ENCODE measurements around the gene CSH2.
A peak's percentile ranks its signal among the peaks of the same experiment; 100 is the strongest.

The CSH2 gene

DNA sequence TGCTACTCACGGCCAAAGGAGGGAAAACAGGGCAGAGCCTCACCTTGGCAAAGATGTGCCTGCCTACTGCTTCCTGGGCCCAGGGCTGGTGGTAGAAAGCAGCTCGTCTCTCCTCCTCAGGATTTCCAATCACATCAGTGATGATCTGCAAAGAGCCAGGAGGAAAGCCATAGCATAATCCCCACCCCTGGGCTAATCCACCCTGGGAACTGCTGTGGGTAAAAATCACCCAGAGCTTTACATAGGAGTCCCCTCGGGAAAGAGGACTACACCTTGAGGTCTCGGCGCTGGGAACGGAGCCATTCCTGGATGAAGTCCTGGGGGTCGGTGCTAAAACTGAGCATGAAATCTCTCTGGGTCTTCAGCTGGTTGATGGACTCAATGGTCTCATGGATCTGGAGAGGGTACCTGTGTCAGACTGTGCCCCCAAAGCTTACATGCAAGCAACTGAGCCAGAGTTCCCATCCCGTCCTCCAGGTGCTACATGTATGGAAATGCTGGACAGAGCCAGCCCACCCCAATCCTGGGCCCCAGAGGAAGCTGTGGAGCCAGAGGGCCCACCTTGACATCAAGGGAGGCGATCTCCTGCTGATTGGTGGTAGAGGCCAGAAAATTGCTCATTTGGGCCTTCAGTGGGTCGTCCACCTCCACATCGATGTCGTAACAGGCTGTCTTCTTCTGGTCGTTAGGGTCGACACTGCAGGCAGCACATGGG lies 40.3 kb downstream of the CSH2 start:
- DNase-seq = no peak

DNA sequence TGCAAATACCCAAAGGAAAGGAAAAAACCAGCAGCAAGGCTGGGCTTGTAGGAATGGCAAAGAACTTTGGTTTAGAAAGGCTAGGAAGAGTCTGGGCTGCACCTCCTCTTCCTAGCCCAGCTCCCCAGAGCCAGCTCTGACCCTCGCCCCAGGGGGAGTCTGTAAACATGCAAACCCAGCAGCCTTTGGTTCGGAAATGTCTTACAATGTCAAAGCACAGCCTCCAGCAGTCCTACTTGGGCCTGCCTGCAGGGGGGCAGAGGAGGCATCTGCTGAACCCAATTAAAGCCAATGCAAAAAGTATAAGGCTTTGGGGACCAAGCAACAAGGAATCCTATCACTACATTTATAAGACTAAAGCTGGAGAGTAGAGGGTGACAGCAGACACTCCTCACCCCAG lies 41.0 kb downstream of the CSH2 start:
- DNase-seq = no peak

DNA sequence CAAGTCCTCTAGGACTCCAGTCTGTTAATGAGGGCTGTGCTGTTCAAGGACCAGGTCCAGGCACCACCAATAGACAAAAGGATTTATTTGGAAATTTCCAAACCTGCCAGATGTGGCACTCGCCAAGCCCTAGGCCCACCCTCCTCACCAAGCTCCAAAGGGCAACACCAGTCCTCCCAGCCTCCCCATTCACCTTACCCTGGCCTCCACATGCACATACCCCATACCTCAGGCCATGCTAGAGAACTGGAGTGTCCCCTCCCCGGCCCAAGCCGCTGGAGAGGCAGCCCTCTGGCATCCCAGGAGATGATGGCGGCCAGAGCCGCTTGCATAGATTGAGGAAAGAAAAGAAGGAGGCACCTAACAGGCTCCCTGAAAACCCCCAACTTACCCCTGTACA lies 41.5 kb downstream of the CSH2 start:
- no peak for DNase-seq

DNA sequence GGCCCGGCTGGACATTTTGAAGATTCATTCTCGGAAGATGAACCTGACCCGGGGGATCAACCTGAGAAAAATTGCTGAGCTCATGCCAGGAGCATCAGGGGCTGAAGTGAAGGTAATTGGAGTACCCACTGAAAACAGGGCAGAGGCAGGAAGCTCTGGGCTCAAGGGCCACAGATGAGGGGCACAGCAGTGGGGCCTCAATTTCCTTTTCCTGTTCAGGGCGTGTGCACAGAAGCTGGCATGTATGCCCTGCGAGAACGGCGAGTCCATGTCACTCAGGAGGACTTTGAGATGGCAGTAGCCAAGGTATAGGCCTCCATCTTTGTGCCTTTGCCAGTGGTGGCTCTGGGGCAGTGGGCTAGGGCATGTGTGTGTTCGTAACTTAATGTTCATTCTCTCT lies 42.0 kb downstream of the CSH2 start:
- no peak for DNase-seq

DNA sequence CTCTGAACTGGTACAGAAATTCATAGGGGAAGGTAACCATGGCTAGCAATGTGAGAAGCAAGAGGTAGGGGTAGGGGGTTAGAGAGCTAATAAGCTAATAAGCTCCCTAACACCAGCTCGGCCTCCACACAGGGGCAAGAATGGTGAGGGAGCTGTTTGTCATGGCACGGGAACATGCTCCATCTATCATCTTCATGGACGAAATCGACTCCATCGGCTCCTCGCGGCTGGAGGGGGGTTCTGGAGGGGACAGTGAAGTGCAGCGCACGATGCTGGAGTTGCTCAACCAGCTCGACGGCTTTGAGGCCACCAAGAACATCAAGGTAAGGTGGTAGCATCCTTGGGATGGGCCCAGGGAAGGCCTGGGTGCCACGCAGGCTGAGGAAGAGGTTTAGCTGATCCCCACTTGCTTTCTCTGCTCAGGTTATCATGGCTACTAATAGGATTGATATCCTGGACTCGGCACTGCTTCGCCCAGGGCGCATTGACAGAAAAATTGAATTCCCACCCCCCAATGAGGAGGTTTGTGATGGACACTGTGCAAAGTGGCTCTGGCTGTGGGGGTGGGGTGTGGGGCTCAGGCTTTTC lies 42.5 kb downstream of the CSH2 start:
- no peak for DNase-seq

DNA sequence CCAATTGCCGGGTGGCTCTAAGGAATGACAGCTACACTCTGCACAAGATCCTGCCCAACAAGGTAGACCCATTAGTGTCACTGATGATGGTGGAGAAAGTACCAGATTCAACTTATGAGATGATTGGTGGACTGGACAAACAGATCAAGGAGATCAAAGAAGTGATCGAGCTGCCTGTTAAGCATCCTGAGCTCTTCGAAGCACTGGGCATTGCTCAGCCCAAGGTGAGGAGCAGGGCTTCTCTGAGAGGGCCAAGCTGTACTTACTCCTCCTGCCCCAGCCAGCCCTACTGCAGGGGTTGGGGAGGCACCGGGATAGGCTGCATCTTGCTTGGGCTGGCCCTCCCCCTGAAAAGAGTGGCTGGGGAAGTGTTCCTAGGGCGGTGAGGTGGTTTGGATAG lies 43.2 kb downstream of the CSH2 start:
- no peak for DNase-seq

DNA sequence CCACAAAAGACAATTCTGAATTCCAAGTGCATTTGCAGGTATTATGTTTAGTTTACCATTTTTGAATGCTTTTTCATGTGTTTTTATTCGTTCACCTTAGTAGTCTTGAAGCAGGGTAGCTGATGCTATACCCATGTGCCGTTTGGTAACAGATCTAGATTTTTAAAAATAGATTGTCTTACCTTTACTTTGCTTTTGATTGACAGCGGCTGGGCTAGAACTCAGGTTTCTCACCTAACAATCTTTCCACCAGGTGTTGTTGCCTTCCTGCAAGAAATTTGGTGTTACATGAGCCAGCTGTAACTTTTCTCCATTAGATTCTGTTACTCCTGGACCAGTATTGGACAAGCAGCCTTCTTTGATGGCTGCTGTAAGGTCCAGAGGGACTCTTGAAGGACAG lies 44.5 kb downstream of the CSH2 start:
- DNase-seq = no peak

DNA sequence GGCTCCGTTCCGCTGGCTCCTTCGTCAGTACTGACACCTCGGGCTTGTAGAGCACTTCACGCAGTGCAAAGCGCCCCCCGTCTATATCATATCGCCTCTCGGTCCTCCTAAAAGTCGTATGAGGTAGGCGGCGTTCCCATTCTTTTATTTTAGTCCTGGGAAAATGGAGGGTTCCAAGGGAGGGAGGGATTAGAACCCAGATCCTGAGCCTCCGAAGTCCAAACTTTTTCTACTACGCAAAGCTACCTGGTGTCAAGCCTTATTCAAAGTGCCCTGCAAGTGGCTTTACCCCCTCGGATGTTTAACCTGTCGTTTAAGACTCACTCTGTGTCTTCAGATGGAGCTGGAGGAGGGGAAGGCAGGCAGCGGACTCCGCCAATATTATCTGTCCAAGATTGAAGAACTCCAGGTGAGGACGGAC lies 45.7 kb downstream of the CSH2 start:
- DNase-seq = no peak

DNA sequence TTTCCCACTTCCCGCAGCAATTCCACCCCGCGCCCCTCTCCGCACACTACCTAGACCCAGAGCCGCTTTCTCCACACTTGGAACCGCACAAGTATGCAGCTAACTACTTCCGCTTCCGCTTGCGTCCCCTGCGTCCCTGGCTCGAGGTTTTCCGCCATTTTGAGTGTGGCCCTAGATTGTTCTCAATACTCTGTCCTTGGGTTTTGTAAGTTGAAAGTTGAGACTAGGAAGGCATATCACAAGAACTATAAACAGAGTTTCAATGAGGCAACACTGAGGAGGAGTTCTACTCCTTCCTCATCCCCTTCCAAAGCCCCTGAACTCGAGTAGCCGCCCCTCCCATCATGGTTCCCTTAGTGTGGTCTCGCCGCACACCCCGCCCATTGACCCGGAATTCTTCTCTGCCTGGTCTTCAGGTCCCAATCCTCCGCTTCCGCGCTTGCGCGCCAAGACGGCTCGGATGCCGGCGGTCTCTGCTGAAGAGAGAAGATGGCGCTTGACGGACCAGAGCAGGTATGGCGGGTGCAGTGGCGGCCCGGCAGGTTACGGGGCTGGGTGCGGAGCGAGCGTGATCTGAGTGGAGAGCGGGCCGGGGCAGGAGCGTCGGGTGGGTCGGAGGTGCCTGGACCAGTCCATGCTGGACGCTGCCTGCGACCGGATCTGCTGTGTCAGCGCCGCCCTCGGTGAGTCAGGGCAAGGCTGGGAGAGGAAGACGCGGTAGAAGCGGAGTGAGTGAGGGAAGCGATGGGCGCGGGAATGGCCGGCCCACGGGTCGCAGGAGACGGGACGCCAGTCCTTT lies 46.3 kb downstream of the CSH2 start, which contains the start of the genes FTSJ3 and PSMC5:
Gene FTSJ3, minus strand, starts transcription at position 662 of the 799 bp plus-strand sequence. CDS start 761 bp downstream, outside the sequence.
Gene PSMC5, plus strand, starts transcription at position 430 of the 799 bp plus-strand sequence. Its CDS starts 60 bp downstream, at position 490.
- peak; percentile 82 for DNase-seq

DNA sequence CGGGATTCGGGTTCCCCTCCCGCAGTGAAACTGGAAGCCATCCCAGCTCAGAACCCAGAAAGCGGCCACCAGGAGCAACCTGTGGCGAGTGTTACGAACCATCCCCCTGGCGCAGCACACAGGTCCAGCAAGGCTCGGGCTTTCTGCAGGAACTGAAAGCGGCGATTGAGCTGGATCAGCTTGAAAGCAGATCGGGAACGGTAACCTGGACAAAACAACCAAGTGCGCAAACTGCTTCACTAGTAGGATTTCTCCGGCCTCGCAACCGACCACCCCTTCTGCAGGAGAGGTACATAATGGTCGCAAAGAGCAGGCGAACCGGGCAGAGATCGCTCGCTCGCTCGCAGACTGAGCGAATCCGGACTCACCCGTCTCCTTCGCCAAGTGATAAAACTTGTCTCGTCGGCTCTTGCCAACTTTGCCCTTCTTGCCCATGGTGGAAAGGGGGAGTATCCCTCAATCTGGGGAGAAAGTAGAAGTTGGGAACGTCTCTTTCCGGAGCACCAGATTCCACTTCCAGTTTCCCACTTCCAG lies 46.9 kb downstream of the CSH2 start:
- DNase-seq = no peak

DNA sequence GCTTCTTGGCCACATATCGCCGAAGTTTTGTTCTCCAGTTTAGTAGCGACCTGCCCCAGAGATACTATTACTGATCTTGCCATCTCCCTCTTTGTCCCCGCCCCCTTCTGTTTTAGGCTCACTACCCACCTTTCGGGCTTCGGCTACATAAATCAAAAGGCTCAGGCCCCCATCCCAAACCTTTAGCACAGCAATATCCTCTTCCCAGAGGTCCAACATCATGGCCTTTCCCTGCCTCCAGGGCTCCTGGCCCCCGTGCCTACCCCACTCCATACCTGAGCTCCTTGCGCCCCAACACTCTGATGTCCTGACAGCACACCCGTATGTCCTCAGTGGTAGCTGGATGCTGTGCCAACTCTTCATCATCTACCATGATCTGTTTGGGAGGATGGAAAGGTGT lies 49.1 kb downstream of the CSH2 start:
- DNase-seq = no peak

DNA sequence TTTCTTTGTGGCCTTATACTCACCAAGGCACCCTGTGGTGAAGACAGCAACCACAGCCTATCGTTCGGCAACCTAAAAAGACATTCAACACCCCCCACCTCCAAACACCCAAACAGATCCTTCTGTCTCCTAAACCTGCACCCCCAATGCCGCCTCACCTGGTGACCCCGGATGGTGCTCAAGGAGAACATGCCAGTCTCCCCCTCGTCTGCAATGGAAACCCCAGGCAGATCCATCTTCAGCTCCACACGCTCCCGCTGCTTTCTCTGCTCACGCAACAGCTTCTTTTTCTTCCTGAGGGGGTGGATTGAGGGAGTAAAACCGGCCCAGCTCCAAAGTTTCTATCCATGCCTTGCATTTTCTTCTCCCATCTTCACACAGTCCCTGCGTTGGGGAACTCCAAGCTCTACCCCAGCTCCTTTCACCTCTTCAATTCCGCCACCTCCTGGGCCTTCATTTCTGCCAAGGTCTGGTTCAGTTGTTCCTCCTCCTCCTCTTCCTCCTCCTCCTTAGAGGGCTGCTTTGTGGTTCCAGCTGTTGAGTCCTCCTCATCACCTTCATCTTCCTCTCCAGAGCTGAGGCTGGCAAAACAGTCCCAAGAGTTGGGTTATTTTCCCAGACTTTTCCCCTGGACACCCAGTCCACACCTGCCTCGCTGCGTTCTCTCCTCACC lies 49.7 kb downstream of the CSH2 start:
- no peak for DNase-seq

DNA sequence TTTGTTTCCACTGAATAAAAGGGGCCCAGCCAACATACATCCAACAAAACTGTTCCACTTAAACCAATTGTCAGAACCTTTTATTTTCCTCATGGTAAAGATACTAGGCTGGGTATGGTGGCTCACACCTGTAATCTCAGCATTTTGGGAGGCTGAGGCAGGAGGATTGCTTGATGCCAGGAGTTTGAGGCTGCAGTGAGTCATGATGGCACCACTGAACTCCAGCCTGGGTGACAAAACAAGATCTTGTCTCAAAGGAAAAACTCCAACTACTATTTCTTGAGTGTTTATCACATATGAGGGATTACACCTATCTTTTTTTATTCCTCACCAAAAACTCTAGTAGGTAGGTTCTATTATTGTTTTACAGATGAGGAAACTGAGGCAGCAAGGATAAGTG lies 50.9 kb downstream of the CSH2 start:
- no peak for DNase-seq

All from DMS153 (cell line).